Activated naive CD4-positive, alpha-beta T cell (primary cell): ENCODE results near the gene NDUFS5.
"Not testable (repeated sequence)": the region's sequence is repeated elsewhere in the genome, so short reads cannot be mapped to it uniquely, and the experiment has no call there.

Experiments
- DNase-seq, 4 experiments: peaks; one replicate each; lab custom pipeline; 2025; lab: John Stamatoyannopoulos, UW

The NDUFS5 gene

DNA sequence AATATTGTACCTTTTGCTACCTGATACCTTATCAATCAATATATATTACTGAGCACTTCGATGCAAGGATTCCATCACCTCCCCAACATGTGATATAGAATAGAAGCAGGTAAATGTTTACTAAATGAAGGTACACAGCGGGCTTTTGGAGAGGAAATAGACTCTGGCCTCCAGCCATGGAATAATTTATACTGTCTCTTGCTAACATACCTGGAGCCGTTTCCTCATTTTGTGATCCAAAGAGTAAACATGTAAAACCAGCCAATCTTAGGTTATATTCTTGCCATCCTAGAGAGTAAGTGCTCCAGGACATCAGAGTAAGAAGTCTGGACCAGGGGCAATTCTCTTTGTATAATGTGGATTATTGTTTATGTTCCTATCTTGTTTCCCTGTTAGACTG is 39.4 kb downstream of the NDUFS5 start:
- DNase-seq: no peak

DNA sequence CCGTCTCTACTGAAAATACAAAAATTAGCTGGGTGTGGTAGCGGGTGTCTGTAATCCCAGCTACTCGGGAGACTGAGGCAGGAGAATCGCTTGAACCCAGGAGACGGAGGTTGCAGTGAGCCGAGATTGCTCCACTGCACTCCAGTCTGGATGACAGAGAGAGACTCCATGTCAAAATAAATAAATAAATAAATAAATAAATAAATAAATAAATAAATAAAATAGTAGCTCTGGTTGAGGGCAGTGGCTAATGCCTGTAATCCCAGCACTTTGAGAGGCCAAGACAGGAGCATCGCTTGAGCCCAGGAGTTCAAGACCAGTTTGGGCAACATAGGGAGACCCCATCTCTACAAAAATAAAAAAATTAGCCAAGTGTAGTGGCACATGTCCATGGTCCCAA is 42.1 kb downstream of the NDUFS5 start:
- not testable (repeated sequence) for DNase-seq

DNA sequence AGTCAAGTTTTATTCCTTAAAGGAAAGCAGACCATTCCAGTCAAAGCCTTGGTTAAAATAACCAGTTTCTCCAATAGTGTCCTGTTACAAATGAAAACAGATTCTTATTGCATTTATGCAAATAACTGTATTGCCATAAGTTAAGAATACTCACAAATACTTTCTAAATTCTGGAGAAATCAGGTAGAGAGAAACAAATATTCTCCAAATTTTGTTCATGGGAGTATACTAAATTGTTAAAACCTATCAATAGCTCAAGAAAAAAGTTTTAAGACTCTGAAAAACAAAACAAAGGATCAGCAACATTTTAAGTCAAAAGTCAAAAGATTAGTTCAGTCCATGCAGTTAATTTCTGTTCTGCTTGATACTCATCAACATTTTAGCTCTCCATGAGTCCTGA is 45.4 kb downstream of the NDUFS5 start:
- DNase-seq: not testable (repeated sequence)

DNA sequence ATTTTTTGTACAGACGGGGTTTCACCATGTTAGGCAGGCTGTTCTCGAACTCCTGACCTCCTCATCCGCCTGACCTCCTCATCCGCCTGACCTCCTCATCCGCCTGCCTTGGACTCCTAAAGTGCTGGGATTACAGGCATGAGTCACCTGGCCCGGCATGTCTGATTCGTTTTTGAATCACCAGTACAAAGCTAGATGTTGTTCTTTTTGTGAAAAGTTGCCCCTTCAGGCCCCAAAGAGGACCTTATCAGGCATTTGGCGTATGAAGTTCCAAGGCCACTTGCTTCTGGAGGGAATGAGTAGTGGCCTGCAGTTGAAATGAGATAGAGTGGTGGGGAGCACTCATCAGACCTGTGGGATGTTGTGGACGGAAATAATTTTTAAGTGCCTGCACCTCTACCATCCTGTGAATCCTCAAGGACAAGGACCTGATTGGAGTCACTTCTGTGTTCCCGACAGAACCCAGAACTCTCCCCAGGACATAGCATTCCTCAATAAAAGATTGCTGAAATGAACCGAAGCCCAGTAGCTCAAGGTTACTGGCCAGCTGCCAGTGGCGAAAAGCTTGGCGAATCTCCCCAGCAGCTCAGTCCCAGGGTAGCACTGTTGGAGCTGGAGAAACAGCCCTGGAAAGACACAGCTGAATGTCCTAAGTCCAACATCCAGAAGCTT is 50.1 kb downstream of the NDUFS5 start:
- no peak for DNase-seq

DNA sequence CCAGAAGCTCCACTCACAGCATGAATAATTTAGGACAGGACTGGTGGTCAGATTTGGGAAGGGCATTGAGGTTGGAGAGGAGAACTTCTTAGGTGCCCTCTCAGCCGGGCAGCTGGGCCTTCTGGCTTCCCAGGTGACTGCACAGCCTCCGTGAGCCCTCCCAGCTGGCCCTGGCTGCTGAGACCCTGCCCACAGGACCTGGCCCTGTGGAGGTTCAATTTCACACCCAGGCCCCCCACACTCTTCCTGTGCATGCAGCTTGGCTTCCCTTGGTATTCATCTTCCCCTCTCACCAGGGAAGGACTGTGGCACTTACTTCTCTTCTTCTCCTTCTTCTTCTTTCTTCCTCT is 50.6 kb downstream of the NDUFS5 start:
- no peak for DNase-seq

DNA sequence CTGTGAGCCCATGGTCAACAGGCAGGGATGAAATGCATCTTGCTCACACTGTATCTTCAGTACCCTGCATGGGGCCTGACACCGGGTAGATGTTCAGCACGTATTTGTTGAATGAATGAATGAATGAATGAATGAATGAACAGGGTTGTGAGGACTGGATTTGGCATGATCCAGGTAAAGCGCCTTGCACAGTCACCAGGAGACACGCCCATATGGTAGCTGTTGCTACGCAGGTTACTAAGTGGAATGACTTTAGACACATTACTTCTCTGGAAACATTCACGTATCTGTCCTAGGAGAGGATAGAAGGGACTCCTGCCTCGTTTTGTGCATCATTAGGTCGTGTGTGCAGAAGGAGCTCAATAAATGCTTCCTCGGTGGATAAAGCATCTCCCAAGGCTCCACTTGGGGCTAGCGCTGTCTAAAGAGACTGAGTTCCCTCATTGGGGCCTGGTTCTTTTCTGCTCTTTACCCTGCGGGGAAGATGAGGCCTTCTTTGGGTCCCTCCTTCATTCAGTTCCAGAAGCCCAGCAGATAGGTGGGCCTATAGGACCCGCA is 54.2 kb downstream of the NDUFS5 start:
- DNase-seq: no peak

DNA sequence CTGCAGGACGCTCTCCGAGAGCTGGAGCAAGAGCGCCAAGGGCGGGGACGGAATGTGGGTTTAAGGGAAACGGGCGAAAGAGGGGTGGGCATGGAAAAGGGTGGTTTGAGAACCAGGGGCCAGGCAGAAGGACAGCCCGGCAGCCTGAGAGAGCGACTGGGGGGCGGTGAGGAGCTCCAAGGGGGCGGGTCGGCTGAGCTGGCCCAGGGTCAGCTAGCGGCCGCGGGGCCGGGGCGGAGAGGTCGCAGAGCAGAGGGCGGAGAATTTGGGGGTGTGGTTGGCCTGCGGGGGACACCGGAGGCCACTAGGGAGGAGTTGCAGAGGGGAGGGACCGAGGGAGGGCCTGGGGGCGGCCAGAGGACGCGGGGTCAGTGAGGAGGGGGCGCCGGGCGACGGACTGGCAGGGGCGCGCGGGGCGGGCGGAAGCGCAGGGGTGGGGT is 54.7 kb downstream of the NDUFS5 start:
- DNase-seq: no peak

DNA sequence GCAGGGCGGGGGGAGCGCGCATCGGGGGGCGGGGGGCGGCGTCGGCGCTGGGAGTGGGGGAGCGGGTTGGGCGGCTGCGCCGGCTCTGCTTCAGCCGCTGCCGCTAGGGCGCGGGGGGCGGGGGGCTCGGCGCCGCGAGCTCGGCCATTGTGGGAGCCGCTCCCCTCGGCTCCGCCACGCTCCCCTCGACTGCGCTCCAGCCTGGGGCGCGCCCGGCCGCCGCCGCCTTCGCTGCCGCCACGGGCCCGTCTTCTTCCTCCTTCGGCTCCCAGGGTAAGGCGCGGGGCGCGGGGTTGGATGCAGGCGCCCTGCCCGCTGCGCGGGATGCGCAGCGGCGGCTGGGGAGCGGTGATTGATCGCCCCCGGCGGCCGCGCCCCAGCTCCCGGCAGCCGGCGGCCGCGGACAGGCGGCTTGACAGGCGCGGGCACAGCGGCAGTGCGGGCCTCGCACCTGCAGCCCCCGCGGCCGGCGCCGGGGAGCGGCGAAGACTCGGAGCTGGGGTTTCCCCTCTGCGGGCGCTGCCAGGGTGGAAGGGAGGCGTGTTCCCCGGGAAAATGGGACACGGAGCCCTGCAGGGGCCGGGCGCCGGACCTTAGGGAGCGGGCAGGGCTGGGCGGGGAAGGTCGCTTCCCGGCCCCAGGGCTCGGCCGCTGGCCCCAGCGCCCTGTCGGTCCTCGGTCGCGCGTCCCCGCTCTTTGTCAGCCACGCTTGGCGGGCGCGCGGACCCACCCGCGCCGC is 55.3 kb downstream of the NDUFS5 start:
- no peak for DNase-seq

DNA sequence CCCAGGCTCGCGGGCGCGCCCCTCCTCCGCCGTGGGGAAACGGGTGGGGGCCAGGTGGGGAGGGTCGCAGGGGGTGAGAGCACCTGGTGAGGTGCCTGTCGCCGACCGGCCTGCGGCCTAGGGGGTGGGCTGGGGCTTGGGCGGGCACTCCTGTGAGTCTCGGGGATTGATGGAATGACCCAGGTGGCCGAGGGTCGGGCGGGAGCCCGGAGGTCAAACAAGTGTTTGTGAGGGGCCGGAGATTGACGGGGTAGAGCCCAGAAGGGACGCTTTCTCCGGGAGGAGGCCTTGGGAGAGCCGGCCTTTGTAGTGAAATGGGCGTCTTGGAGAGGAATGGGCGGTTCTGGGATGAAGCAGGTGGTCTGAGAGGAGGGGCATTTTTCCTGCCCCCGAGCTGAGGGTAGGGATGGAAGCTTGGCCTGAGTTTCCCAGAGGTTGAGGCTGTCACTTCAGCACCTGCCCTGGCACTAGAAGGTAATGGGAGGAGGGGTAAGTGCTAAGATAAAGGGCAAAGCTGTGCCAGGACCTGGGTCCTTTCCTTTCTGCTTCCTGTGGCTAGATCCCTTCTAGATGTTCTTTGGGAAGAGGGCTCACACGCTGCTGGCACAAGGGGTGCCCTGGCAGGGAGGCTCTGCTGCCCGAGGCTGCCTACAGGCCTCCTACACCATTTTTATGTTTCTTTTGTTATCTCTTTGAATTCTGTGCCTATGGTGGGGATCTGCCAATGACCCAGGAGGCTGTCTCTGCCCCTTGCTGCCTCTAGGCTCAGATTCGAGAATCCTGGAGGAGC is 56.1 kb downstream of the NDUFS5 start:
- DNase-seq: no peak

DNA sequence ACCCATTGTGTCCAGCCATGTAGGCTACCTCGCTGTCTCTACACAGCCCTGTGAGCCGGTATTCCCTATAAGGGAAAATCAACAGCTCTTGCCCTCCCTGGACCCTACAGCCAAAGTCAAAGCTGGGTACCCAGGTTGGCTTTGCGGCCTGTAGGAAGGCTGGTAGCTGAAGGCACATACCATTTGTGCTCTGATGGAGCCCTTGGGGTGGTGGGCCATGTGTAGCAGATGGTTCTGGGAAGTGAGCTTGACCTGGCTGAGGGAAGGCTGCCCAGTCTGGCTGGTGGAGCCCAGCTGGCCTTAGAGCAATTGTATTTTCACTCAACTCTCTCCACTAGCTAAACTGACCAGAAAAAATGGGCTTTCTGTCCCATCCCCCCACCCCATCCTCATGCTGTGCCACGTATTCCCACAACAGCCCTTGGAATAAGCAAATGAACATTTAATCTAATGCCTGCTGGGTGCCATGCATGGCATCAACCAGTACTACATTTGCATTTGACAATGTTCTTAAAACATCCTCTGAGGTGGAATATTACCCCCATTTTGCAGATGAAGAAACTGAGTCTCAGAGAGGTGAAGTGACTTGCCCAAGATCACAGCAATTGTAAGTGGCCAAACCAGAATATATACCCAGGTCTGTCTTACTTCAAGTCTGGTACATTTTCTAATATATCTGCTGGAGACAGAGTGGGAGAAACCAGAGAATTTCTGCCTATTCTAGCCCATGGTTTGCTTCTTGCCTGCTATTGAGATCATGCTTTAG is 56.8 kb downstream of the NDUFS5 start:
- no peak for DNase-seq

DNA sequence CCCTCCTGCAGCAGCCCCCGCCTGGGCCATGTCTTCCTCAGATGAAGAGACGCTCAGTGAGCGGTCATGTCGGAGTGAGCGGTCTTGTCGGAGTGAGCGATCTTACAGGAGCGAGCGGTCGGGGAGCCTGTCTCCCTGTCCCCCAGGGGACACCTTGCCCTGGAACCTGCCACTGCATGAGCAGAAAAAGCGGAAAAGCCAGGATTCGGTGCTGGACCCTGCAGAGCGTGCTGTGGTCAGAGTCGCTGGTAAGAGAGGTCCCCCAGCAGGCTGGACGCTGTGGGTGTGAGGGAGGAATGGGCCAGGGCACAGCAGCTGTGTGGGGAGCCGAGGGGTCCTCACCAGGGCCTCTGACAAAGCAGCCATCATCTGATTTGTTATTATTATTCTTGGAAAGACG is 58.0 kb downstream of the NDUFS5 start:
- DNase-seq: no peak
